Epithelial cell of umbilical artery (primary cell): ENCODE results near the gene PPIP5K1. TPM values are rescaled to one million over a fixed set of nuclear protein-coding genes. Genes with fewer than 3 reads are reported as not detected.

Experiments
- total RNA-seq: library from RNA; depleted of rRNA; stranded (reverse); fragments of >200 nt; gene quantifications from 2 replicates; pipeline ENCODE4 v1.2.3, GENCODE V29; 2014

PPIP5K1 gene
- 6.8 and 23.4 TPM in 2 replicates for total RNA-seq

DNA sequence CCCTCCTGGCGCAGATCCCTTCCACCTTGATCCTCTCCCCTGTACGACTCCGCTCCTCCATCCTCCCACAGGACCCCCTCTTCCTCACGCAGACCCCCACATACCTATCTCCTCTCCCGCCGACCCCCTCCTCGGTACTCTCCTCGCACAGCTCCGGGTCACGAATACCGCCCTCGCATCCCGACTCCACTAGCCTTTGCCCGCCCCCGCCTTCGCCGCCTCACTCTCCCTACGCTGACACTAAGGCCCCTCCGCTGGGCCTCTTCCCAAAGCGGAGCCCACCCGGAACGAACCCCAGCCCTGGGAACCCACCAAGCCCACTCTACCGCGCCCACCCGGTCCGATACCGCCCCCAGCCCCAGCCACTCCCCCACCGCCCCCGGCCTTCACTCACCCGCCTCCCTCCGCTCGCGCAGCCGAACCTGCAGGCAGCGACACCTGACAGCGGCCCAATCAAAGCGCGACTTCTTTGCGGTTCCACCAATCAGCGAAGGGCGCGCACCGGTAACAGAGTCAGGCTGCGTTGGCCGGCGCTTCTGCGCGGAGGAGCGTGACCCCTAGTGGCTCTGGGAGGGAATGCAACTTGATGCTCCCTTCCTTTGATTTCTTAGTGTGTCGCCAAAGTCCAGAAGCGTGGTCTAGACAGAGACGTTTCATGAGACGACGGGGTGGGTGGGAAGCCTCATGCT is at the start of gene PPIP5K1:
PPIP5K1 (minus strand) TSS at position 431 of the 689 bp plus-strand sequence. CDS start 5,704 bp downstream, outside the sequence.

DNA sequence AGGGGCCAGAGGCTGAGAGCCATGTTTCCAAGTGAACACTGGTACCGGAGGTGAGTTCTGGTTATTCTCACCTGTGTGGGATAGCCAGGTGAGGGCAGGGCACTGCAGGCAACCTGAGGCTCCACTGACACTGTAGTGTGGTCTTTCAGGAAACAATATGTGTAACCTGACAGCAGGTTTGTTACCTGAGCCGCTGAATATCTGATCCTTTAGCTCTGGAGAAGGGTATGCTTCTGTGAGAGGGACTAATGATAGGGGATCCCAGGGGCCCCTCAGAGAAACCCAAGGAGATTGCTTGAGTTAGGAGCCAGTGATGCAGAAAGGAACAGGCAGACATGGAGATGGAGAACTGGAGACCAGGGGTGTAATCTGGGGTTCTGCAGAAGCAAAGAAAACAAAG is 28.7 kb upstream of the PPIP5K1 start, which contains the start of gene STRC:
STRC (minus strand) TSS at position 101 of the 400 bp plus-strand sequence; CDS start at position 23, 78 bp downstream.

DNA sequence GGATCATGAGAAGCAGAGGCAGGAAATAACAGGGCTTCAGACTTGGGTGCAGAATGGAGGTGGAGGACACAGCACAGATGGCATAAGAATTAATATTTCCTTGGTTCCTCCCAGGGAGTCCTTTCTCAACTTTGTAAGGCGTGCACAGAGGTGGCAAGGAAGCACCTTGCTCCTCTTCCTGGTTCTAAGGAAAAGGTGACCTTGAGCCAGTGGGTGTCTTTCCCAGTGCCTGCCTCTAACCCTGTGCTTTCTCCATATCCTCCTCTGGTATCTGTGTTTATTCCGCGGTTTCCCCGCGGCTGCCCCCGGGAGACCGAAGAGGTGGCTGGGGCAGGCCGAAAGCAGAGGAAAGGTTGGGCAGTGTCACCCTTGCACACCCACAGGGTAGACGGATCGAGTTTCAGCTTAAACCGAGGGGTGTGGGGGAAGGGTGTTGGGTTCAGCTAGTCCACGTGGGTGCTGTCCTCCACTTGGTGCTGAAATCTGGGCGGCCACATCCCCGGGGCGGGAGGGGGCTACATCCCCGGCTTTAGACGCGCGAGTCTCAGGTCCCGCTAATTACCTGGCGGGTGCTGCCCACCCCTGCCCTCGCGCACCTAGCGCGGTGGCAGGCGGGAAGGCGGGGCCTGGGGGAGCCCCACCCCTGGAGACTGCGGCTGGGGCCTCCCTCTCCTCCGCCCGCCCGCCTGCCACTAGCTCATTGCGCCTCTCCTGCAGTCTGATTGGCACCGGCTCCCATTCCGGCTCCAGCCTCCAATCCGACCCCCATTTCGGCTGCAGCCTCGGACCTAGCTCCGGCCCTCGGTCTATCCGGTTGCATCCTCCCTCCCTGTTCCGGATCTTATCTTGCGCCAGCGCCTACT is 3.6 kb upstream of the PPIP5K1 start, which contains the start of gene CKMT1B:
CKMT1B (plus strand) TSS at position 700 of the 863 bp plus-strand sequence. CDS start 192 bp downstream, outside the sequence.

DNA sequence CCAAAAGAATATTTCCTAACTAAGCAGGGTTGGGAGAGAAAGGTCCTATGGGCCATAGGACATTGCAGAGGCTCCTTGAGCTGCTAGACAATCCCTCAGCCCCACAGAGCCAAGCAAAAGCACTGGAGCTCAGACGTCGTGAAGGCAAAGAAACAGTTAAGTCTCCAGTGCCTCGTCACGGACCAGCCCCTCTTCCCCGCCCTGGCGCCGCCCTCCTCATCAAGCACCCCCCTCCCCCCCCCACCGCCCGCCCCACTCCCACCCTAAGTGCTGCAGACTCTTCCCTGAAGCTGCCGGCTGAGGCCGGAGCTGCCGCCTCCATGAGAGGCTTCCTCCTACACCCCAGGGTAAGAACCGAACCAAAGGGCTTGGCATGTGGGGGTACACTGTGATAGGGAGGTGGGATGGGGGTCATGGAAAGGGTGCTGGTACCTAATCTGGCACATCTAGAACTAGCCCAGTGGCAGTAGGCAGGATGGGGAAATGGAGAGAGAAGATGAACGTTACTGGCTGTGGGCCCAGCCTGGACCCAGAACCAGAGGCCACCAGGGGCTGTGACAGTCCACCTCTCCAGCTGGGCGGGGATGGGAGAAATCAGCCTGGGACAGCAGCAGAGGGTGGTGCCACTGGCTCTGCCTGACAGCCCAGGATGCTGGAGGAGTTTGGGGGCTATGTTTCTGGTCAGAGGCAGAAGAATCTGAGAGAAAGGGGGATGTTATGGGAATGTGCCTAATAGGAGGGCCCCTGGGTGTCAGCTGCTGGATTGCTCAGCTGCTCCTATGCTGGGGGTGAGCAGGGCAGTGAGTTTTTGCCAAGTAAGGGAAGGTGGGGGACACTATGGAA is 72.4 kb downstream of the PPIP5K1 start, which contains the start of gene MAP1A:
MAP1A (plus strand) TSS at position 255 of the 843 bp plus-strand sequence. CDS start 3,866 bp downstream, outside the sequence.

DNA sequence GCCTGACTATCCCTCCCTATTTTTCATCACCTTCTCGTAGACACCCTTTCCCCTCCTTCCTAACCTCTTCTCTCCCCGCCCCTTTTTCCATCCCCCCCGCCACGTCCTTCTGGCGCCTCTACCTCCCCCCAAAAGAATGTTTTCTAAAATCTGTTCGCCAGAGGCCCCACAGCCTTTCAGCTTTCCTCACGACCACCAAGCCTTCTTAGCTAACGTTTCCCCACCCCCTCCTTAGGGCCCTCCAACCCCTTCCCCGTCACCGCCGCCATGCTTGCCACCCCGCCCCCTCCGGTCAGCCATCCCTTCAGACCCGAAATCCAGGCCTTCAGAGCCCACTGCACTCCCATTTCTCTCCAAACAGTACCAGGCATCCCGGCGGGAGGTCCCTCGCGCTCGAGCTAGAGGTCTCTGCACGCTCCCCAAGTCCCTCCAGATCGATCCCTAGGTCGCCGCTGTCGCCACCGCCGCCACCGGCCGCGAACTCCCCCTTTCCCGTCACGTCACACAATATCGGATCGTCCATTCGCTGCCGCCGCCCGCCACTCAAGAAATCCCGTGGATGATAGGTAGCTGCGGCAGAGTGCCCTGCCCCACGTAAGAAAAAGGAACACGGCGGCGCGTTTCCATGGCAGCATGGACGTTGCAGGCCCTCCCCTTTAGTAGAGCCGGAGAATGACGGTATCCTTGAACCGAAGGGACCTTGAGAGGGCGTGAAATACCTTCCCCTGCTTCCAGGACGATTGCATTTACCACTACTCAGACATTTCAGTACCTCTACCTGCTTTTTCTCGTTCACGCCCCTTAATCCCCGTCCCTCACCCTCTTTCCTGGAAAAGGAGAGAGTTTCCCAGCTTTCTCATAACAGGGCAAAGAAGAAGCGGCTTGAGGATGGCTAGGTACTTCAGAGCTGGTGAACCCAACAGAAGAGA is 97.1 kb downstream of the PPIP5K1 start, which contains the start of gene TP53BP1:
TP53BP1 (minus strand) TSS at position 484 of the 929 bp plus-strand sequence; CDS start at position 371, 113 bp downstream.

Other genes starting within 250 kb of the PPIP5K1 start
- 12.0 and 19.3 TPM in 2 replicates for gene ZSCAN29, start 219.2 kb downstream of the PPIP5K1 start, total RNA-seq
- gene TUBGCP4, start 219.1 kb downstream of the PPIP5K1 start, total RNA-seq: 12.7 and 17.9 TPM in 2 replicates
- 47.1 and 58.2 TPM in 2 replicates for gene TP53BP1, start 97.1 kb downstream of the PPIP5K1 start, total RNA-seq
- 0.65 and 1.5 TPM in 2 replicates for gene MAP1A, start 72.6 kb downstream of the PPIP5K1 start, total RNA-seq
- gene CKMT1B, start 3.8 kb upstream of the PPIP5K1 start, total RNA-seq: not detected in 2 replicates
- 0.46 TPM in 1 of 2 replicates, not detected in the other for gene STRC, start 28.6 kb upstream of the PPIP5K1 start, total RNA-seq
- 0.76 and 1.6 TPM in 2 replicates for gene CATSPER2, start 58.6 kb upstream of the PPIP5K1 start, total RNA-seq
- gene CKMT1A, start 103.7 kb upstream of the PPIP5K1 start, total RNA-seq: not detected in 2 replicates
- gene PDIA3, start 156.2 kb upstream of the PPIP5K1 start, total RNA-seq: 179 and 183 TPM in 2 replicates
- gene ELL3, start 186.8 kb upstream of the PPIP5K1 start, total RNA-seq: 1.1 and 4.5 TPM in 2 replicates
- gene SERF2, start 202.1 kb upstream of the PPIP5K1 start, total RNA-seq: 352 and 745 TPM in 2 replicates
- not detected in 2 replicates for gene SERINC4, start 210.0 kb upstream of the PPIP5K1 start, total RNA-seq
- 2.9 and 23.7 TPM in 2 replicates for gene HYPK, start 210.4 kb upstream of the PPIP5K1 start, total RNA-seq
- 26.6 and 40.0 TPM in 2 replicates for gene MFAP1, start 234.5 kb upstream of the PPIP5K1 start, total RNA-seq
- gene WDR76, start 236.8 kb upstream of the PPIP5K1 start, total RNA-seq: 15.6 and 23.7 TPM in 2 replicates